Measurements from ENCODE around the gene MAN1B1. TPM values are rescaled to one million over a fixed set of nuclear protein-coding genes. Genes with fewer than 3 reads are reported as not detected.
"Not testable (repeated sequence)": the region's sequence is repeated elsewhere in the genome, so short reads cannot be mapped to it uniquely, and the experiment has no call there.

The MAN1B1 gene
- total RNA-seq, 2 experiments from 2014 or later: 18.7 to 18.9 TPM

DNA sequence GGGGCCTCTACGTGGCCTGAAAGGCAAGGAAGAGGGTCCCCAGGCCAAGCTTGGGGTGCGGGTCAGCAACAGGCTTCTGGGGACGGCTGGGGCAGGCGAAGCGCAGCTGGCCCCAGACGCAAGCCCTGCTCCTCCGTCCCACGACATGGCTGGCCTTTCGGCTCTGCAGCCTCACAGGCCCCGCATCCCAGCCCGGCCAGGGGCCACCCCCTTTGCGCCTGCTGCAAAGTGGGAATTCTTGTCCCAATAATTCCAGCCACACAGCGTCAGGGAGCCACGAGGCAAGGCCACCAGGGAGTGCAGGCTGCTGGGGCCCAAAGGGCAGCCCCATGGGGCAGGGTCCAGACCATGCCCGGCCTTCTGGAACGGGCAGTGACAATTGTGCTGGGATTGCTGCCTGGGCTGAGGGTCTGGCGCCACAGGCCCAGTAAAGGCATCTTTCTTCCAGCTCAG lies 31.8 kb upstream of the MAN1B1 start:
- Mint-ChIP-seq H3K36me3 (ENCODE audit: low read depth) (no peaks in the 10 kb centered on the region), H3K27ac (no peak overlapping the region), H3K4me1 (ENCODE audit: low read depth) (no peaks in the 10 kb centered on the region), H3K4me3 (no peak overlapping the region), H3K27me3 (ENCODE audit: low read depth) (peaks cover 10% of the 10 kb centered on the region), H3K9me3 (no peaks in the 10 kb centered on the region)
- intact Hi-C loops (cut with micrococcal nuclease): no loop called here
- CTCF ChIA-PET: interaction anchor here (2.1 to 2.2 kb wide), 2 partner anchors 14 to 26 kb away, joined by 5 to 7 read pairs; no protein-coding TSS in a partner anchor
- no peak for DNase-seq

DNA sequence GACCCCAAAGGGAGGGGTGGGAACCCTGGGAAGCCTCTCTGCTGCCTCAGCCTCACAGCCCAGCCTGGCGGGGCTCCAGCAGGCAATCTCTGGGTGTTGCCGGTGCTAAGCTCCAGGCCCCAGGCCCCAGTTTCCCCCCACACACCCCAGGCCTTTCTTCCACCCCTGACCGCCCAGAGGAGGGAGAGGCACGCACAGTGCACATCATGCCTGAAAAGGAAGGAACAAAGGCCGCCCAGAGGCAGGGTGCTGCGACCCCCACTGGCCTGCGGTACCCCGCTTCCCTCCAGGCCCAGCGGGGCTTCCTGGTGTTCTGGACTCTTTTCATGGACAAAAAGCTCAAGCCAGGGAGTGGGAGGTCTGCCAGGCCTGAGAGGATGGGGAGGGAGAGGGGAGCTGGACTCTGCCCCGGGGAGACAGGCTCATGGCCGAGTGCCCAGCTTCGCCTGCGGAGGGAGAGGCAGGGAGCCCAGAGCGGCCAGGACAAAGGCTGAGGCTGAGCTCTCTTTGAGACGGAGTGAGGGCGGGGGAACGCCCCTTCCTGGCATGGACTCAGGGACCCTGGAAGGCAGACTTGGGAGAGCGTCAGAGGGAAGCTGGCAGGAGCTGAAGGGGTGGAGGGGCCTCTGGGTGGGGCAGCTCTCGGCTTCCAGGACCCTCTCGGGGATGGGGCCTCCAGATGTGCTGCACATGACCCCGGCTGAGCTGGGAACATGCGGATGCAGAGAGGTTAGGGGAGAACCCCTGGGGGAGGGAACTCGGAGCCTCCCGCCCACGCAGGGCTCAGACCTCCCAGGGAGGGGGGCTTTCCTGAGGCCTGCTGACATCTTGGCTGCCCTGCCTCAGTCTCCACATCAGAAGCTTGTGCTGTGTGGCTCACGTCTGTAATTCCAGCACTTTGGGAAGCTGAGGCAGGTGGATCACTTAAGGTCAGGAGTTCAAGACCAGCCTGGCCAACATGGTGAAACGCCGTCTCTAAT lies 31.1 kb upstream of the MAN1B1 start:
- CTCF ChIA-PET: interaction anchor here (0.6 to 2.2 kb wide), 6 partner anchors 8 to 27 kb away, joined by 3 to 9 read pairs (median 4); no protein-coding TSS in a partner anchor
- DNase-seq: no peak
- no peaks in the 10 kb centered on the region for H3K4me1 Mint-ChIP-seq (ENCODE audit: low read depth)
- H3K27ac Mint-ChIP-seq: no peak overlapping the region
- no peaks in the 10 kb centered on the region for H3K9me3 Mint-ChIP-seq
- intact Hi-C loops (cut with micrococcal nuclease): no loop called here
- no peak overlapping the region for H3K4me3 Mint-ChIP-seq
- H3K27me3 Mint-ChIP-seq (ENCODE audit: low read depth): peaks cover 6% of the 10 kb centered on the region
- no peaks in the 10 kb centered on the region for H3K36me3 Mint-ChIP-seq (ENCODE audit: low read depth)

- H3K27me3 Mint-ChIP-seq (ENCODE audit: low read depth): peaks cover 5% of the 10 kb centered on the region
- no peak for DNase-seq
- intact Hi-C loops (cut with micrococcal nuclease): no loop called here
- no peaks in the 10 kb centered on the region for H3K4me1 Mint-ChIP-seq (ENCODE audit: low read depth)
- H3K27ac Mint-ChIP-seq: no peak overlapping the region
- no peak overlapping the region for H3K4me3 Mint-ChIP-seq
- no peaks in the 10 kb centered on the region for H3K9me3 Mint-ChIP-seq
- CTCF ChIA-PET: interaction anchor here (0.9 to 2.2 kb wide), 5 partner anchors 9 to 28 kb away, joined by 3 to 9 read pairs (median 5); no protein-coding TSS in a partner anchor
- H3K36me3 Mint-ChIP-seq (ENCODE audit: low read depth): no peaks in the 10 kb centered on the region
These were observed 29.9 kb upstream of the MAN1B1 start for GRCh38 chr9:137056739-137057415.

GRCh38 chr9:137057545-137057944 lies 29.2 kb upstream of the MAN1B1 start:
- CTCF ChIA-PET: interaction anchor here (0.9 to 4.7 kb wide), 3 partner anchors 9 to 13 kb away, joined by 5 to 17 read pairs (median 15); partner anchors contain the start of gene SAPCD2
- H3K27ac Mint-ChIP-seq: no peak overlapping the region

GRCh38 chr9:137058521-137059234 lies 28.1 kb upstream of the MAN1B1 start:
- no peak overlapping the region for H3K27ac Mint-ChIP-seq
- H3K4me1 Mint-ChIP-seq (ENCODE audit: low read depth): no peaks in the 10 kb centered on the region
- DNase-seq: no peak
- no peaks in the 10 kb centered on the region for H3K9me3 Mint-ChIP-seq
- H3K4me3 Mint-ChIP-seq: no peak overlapping the region
- CTCF ChIA-PET: interaction anchor here (1.1 to 4.7 kb wide), 4 partner anchors 10 to 23 kb away, joined by 3 to 17 read pairs (median 14); partner anchors contain the start of gene SAPCD2
- intact Hi-C loops (cut with micrococcal nuclease): no loop called here
- no peaks in the 10 kb centered on the region for H3K27me3 Mint-ChIP-seq (ENCODE audit: low read depth)
- H3K36me3 Mint-ChIP-seq (ENCODE audit: low read depth): no peaks in the 10 kb centered on the region

More at GRCh38 chr9:137057545-137057944, 29.2 kb upstream of the MAN1B1 start:
- Mint-ChIP-seq H3K4me1 (ENCODE audit: low read depth) (no peaks in the 10 kb centered on the region), H3K36me3 (ENCODE audit: low read depth) (no peaks in the 10 kb centered on the region), H3K9me3 (no peaks in the 10 kb centered on the region), H3K27me3 (ENCODE audit: low read depth) (peaks cover 2% of the 10 kb centered on the region), H3K4me3 (no peak overlapping the region)
- intact Hi-C loops (cut with micrococcal nuclease): no loop called here
- no peak for DNase-seq

GRCh38 chr9:137062384-137062783 lies 24.4 kb upstream of the MAN1B1 start:
- H3K9me3 Mint-ChIP-seq: no peaks in the 10 kb centered on the region
- intact Hi-C loops (cut with micrococcal nuclease): no loop called here
- CTCF ChIA-PET: interaction anchor here (2.6 to 3.0 kb wide), 2 partner anchors 10 to 15 kb away, joined by 9 to 34 read pairs; partner anchors contain the start of gene NPDC1
- no peak overlapping the region for H3K27ac Mint-ChIP-seq
- no peaks in the 10 kb centered on the region for H3K27me3 Mint-ChIP-seq (ENCODE audit: low read depth)
- H3K4me3 Mint-ChIP-seq: no peak overlapping the region
- H3K36me3 Mint-ChIP-seq (ENCODE audit: low read depth): no peaks in the 10 kb centered on the region
- peaks cover 2% of the 10 kb centered on the region for H3K4me1 Mint-ChIP-seq (ENCODE audit: low read depth)
- no peak for DNase-seq

- not testable (repeated sequence) for H3K27me3 Mint-ChIP-seq (ENCODE audit: low read depth)
- CTCF ChIA-PET: interaction anchor here (1.2 to 3.0 kb wide), 5 partner anchors 10 to 275 kb away, joined by 3 to 34 read pairs (median 5); partner anchors contain the start of gene NPDC1
These were observed 24.0 kb upstream of the MAN1B1 start for GRCh38 chr9:137062798-137063197.

DNA sequence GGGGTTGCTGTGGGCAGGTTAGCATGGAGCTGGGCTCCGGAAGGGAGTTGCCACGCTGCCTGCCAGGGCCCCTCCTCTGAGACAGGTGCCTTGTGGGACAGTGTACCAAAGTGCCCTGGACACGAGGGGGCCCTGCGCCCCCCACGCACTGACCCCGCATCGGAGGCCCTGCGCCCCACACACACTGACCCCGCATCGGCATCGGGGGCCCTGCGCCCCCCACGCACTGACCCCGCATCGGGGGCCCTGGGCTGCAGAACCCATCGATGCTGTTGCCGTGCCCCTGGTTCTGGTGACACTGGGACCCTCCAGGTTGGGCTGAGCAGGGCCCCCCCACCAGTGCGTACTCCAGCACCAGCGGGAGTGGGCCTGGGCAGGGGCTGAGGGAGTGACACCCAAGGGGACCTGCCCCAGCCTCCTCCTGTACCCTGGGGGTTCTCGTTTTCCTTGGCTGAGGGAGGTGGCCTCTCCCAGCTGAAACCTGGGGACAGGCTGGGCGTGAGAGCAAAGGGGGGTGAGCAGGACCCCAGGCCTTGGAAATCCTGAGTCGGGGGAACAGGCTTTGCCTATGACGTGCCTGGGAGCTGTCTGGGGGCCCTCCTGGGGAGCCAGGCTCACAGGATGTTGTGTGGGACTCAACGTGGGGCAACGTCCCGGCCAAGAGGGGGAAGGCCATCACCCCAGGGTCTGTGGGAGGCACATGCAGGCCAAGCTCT lies 23.3 kb upstream of the MAN1B1 start:
- Mint-ChIP-seq H3K4me1 (ENCODE audit: low read depth) (peaks cover 7% of the 10 kb centered on the region), H3K36me3 (ENCODE audit: low read depth) (no peaks in the 10 kb centered on the region), H3K9me3 (no peaks in the 10 kb centered on the region), H3K27ac (no peak overlapping the region), H3K4me3 (no peak overlapping the region), H3K27me3 (ENCODE audit: low read depth) (peaks cover 3% of the 10 kb centered on the region)
- CTCF ChIA-PET: interaction anchor here (0.7 to 9.0 kb wide), 12 partner anchors 7 to 275 kb away, joined by 3 to 66 read pairs (median 5); partner anchors contain the start of genes ABCA2 and NPDC1
- intact Hi-C loops (cut with micrococcal nuclease): no loop called here
- no peak for DNase-seq

More at GRCh38 chr9:137062798-137063197, 24.0 kb upstream of the MAN1B1 start:
- H3K36me3 Mint-ChIP-seq (ENCODE audit: low read depth); H3K27ac Mint-ChIP-seq; H3K9me3 Mint-ChIP-seq; H3K4me3 Mint-ChIP-seq; H3K4me1 Mint-ChIP-seq (ENCODE audit: low read depth); intact Hi-C loops (cut with micrococcal nuclease); DNase-seq: not testable (repeated sequence)

DNA sequence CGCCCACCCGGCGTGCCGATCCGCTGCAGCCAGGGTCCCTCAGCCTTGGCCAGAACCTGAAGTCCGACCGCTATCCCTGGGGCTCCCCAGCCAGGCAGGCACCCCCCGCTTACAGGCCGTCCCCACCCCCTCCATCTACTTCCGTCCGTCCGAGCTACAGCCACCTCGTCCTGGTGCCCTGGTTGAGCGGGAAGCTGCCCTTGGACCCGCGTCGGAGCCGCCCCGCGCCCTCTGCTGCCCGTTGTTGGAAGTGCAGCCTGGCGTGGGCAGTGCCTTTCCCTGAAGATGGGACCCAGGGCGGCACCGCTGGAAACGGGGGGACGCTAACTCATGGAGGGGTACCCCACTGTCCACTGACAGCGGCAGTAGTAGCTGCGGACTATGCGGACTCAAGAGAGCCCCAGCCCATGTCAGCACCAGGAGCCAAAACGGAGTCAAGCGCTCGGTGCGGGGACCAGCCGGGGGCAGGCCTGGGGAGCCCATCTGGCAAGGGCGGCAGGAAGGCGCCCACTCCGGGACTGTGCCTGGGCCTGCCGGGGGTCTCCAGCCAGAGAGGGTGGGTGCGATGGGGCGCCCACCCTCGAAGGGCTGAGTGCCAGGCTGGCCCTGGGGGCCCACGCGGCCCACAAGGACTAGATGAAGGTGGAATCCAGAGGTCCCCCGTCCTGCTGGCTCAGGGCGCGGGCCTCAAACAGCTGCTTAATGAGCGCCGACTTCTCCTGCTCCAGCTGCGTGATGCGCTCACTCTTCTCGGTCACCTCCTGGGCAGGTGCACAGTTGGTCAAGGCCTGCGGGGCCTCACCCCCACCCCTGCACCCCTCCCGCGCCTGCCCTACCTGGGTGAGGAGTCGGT lies 22.5 kb upstream of the MAN1B1 start:
- DNase-seq: peak; percentile 61
- Mint-ChIP-seq H3K4me1 (ENCODE audit: low read depth) (peaks cover 7% of the 10 kb centered on the region), H3K36me3 (ENCODE audit: low read depth) (no peaks in the 10 kb centered on the region), H3K27me3 (ENCODE audit: low read depth) (peaks cover 3% of the 10 kb centered on the region), H3K9me3 (no peaks in the 10 kb centered on the region), H3K27ac (no peak overlapping the region), H3K4me3 (no peak overlapping the region)
- intact Hi-C loops (cut with micrococcal nuclease): no loop called here
- CTCF ChIA-PET: interaction anchor here (0.7 to 9.0 kb wide), 12 partner anchors 8 to 276 kb away, joined by 3 to 66 read pairs (median 5); partner anchors contain the start of genes ABCA2 and NPDC1

DNA sequence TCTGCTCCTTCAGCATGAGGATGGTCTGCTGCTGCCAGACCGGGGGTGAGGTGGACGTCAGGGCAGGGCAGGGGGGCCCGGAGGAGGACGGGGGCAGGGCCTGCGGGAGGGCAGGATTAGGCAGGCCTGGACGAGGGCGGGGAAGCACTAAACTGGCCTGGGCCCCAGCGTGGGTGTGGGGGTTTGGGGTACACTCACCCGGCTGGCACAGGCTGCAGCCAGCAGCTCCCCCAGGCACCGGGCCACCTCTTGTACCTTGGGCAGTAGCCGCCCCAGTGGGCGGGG lies 22.0 kb upstream of the MAN1B1 start:
- no peak for DNase-seq
- peaks cover 3% of the 10 kb centered on the region for H3K27me3 Mint-ChIP-seq (ENCODE audit: low read depth)
- H3K9me3 Mint-ChIP-seq: no peaks in the 10 kb centered on the region
- H3K27ac Mint-ChIP-seq: no peak overlapping the region
- no peak overlapping the region for H3K4me3 Mint-ChIP-seq
- CTCF ChIA-PET: interaction anchor here (0.6 to 9.0 kb wide), 5 partner anchors 12 to 36 kb away, joined by 5 to 66 read pairs (median 34); partner anchors contain the start of genes ABCA2 and NPDC1
- H3K36me3 Mint-ChIP-seq (ENCODE audit: low read depth): no peaks in the 10 kb centered on the region
- peaks cover 7% of the 10 kb centered on the region for H3K4me1 Mint-ChIP-seq (ENCODE audit: low read depth)
- intact Hi-C loops (cut with micrococcal nuclease): loop anchor here (5.0 kb wide), 1 partner anchor 38 kb away; the partner anchor contains the start of gene ABCA2
